H1 (cell line): Measurements from ENCODE around the gene CDCA3. TPM values are rescaled to one million over a fixed set of nuclear protein-coding genes. Genes with fewer than 3 reads are reported as not detected.

Experiments
- CTCF ChIA-PET: fragments of 300-600 bp; sonication (Branson Sonifier 250); formaldehyde crosslinking; loops from one replicate; lab custom pipeline; 2021; ENCODE audit not compliant: partially characterized antibody; lab: Charles Lee
- POLR2A ChIA-PET: fragments of 300-600 bp; sonication (Branson Sonifier 250); formaldehyde crosslinking; loops from one replicate; lab custom pipeline; 2021; ENCODE audit warnings: inconsistent platforms; ENCODE audit not compliant: partially characterized antibody; lab: Charles Lee
- DNase-seq, 2 experiments: peaks; one replicate each; pipeline versions ENCODE4 v3.0.0 to v3.0.0-alpha.2; 2010 to 2022; ENCODE audit warnings: low spot score in 2 of 2, low read depth in 1 of 2, mixed read lengths in 1 of 2
- FAIRE-seq: peaks from 2 replicates; lab custom pipeline; 2011; peaks lifted over from hg19 to GRCh38; lab: Jason Lieb, UNC
- H2AFZ ChIP-seq: 2 replicates; pipeline ENCODE4 v1.8.1; 2012; ENCODE audit warnings: low read length, inconsistent platforms
- H2AK5ac ChIP-seq: 2 replicates; pipeline ENCODE4 v1.6.1; 2013; ENCODE audit warnings: low read depth, low read length
- H2BK120ac ChIP-seq: replicated peaks from 2 replicates; pipeline ENCODE3; 2013; ENCODE audit warnings: low read depth, low read length, inconsistent platforms
- H2BK12ac ChIP-seq: 2 replicates; pipeline ENCODE4 v1.6.1; 2013; ENCODE audit warnings: low read depth, low read length
- H2BK15ac ChIP-seq: 2 replicates; pipeline ENCODE4 v1.6.1; 2013; ENCODE audit warnings: low read length
- H2BK20ac ChIP-seq: 2 replicates; pipeline ENCODE4 v1.6.1; 2013; ENCODE audit warnings: low read length
- H2BK5ac ChIP-seq: 2 replicates; pipeline ENCODE4 v1.6.1; 2013; ENCODE audit warnings: low read depth, low read length
- H3K14ac ChIP-seq: 2 replicates; pipeline ENCODE4 v1.6.1; 2013; ENCODE audit warnings: inconsistent platforms; ENCODE audit not compliant: insufficient read length
- H3K18ac ChIP-seq: 2 replicates; pipeline ENCODE4 v1.6.1; 2013; ENCODE audit warnings: low read length; ENCODE audit errors: extremely low read depth
- H3K23ac ChIP-seq: 2 replicates; pipeline ENCODE4 v1.6.1; 2013; ENCODE audit warnings: inconsistent platforms; ENCODE audit not compliant: insufficient read length
- H3K23me2 ChIP-seq: 2 replicates; pipeline ENCODE4 v1.6.1; 2013; ENCODE audit warnings: low read depth, low read length
- H3K27ac ChIP-seq: 2 replicates; pipeline ENCODE4 v1.6.1; 2011; ENCODE audit warnings: low read depth, low read length, inconsistent platforms
- H3K27me3 ChIP-seq, 4 experiments: replicated peaks in 1 of 4; 1 replicate in 1 of 4; 2 replicates in 3 of 4; pipeline versions ENCODE4 v1.6.1 to v1.8.1; 2011 to 2013; ENCODE audit warnings: low read length in 3 of 4, mild to moderate bottlenecking in 3 of 4, inconsistent platforms in 2 of 4, mixed read lengths in 2 of 4, moderate library complexity in 1 of 4; ENCODE audit not compliant: control insufficient read depth in 3 of 4, insufficient read depth in 3 of 4; ENCODE audit errors: extremely low read depth in 1 of 4
- H3K36me3 ChIP-seq, 4 experiments: 2 replicates each; pipeline versions ENCODE4 v1.6.1 to v1.8.1; 2011 to 2013; ENCODE audit warnings: mild to moderate bottlenecking in 4 of 4, low read length in 3 of 4, moderate library complexity in 2 of 4, control low read depth in 1 of 4, inconsistent platforms in 1 of 4; ENCODE audit not compliant: insufficient read depth in 4 of 4, control insufficient read depth in 2 of 4
- H3K4ac ChIP-seq: replicated peaks from 2 replicates; pipeline ENCODE3; 2013; ENCODE audit warnings: low read length, low read depth, mixed read lengths, inconsistent platforms; ENCODE audit not compliant: insufficient read length
- H3K4me1 ChIP-seq, 4 experiments: replicated peaks in 1 of 4; 1 replicate in 1 of 4; 2 replicates in 3 of 4; pipeline versions ENCODE4 v1.6.1 to v1.8.1; 2011 to 2013; ENCODE audit warnings: low read length in 3 of 4, inconsistent platforms in 2 of 4, mixed read lengths in 1 of 4; ENCODE audit not compliant: insufficient read depth in 4 of 4, control insufficient read depth in 3 of 4
- H3K4me2 ChIP-seq, 2 experiments: 2 replicates each; pipeline versions ENCODE4 v1.6.1 to v1.8.1; 2011 to 2013; ENCODE audit warnings: low read depth in 2 of 2, low read length in 2 of 2, control low read depth in 1 of 2, inconsistent platforms in 1 of 2, mild to moderate bottlenecking in 1 of 2; ENCODE audit not compliant: insufficient read depth in 1 of 2
- H3K4me3 ChIP-seq, 4 experiments: fragments of 200-600, 300-600 bp in 1 of 4; sonication (generic), shearing (Covaris generic), sonication (Bioruptor Twin) in 1 of 4; 2 replicates each; pipeline versions ENCODE4 v1.5.1 to v1.8.1; 2011 to 2016; ENCODE audit warnings: low read length in 4 of 4, low read depth in 3 of 4, control low read depth in 2 of 4, inconsistent platforms in 2 of 4, mild to moderate bottlenecking in 2 of 4, mixed read lengths in 1 of 4, moderate library complexity in 1 of 4; ENCODE audit not compliant: insufficient read depth in 2 of 4; ENCODE audit errors: extremely low read depth in 1 of 4
- H3K56ac ChIP-seq: replicated peaks from 2 replicates; pipeline ENCODE3; 2013; ENCODE audit warnings: low read depth, mild to moderate bottlenecking, mixed read lengths, low read length, inconsistent platforms; ENCODE audit not compliant: insufficient read length
- H3K79me1 ChIP-seq: 2 replicates; pipeline ENCODE4 v1.6.1; 2013; ENCODE audit warnings: low read depth, low read length, control low read depth
- H3K79me2 ChIP-seq, 2 experiments: 2 replicates each; pipeline versions ENCODE4 v1.6.1 to v1.8.1; 2012 to 2013; ENCODE audit warnings: low read length in 2 of 2, mild to moderate bottlenecking in 2 of 2, inconsistent platforms in 1 of 2; ENCODE audit not compliant: insufficient read depth in 2 of 2, control insufficient read depth in 1 of 2
- H3K9ac ChIP-seq, 4 experiments: replicated peaks in 1 of 4; 1 replicate in 1 of 4; 2 replicates in 3 of 4; pipeline versions ENCODE4 v1.6.1 to v1.8.1; 2011 to 2013; ENCODE audit warnings: low read depth in 3 of 4, low read length in 3 of 4, control low read depth in 2 of 4, mild to moderate bottlenecking in 2 of 4, moderate library complexity in 2 of 4, inconsistent platforms in 1 of 4; ENCODE audit errors: extremely low read depth in 1 of 4
- H3K9me3 ChIP-seq, 2 experiments: 2 replicates each; pipeline versions ENCODE4 v1.6.1 to v1.8.1; 2012 to 2013; ENCODE audit warnings: mild to moderate bottlenecking in 2 of 2, moderate library complexity in 2 of 2, control low read depth in 1 of 2, inconsistent platforms in 1 of 2, low read depth in 1 of 2, low read length in 1 of 2, mixed read lengths in 1 of 2; ENCODE audit not compliant: insufficient read depth in 2 of 2
- H4K20me1 ChIP-seq, 2 experiments: replicated peaks in 1 of 2; 2 replicates each; pipeline versions ENCODE3 to v1.8.1; 2011 to 2013; ENCODE audit warnings: inconsistent platforms in 2 of 2, low read length in 2 of 2, mild to moderate bottlenecking in 1 of 2; ENCODE audit not compliant: insufficient read depth in 2 of 2, control insufficient read depth in 1 of 2
- H4K5ac ChIP-seq: 2 replicates; pipeline ENCODE4 v1.6.1; 2013; ENCODE audit warnings: low read length, low read depth, mixed read lengths, inconsistent platforms; ENCODE audit not compliant: insufficient read length
- H4K8ac ChIP-seq: 2 replicates; pipeline ENCODE4 v1.8.0; 2013; ENCODE audit warnings: mild to moderate bottlenecking, moderate library complexity, low read length, inconsistent platforms; ENCODE audit not compliant: insufficient read depth; ENCODE audit errors: extremely low read depth
- H4K91ac ChIP-seq: replicated peaks from 2 replicates; pipeline ENCODE3; 2013; ENCODE audit warnings: low read length, mixed read lengths, inconsistent platforms; ENCODE audit not compliant: insufficient read length
- CHD2 ChIP-seq: IDR thresholded peaks from 2 replicates; pipeline ENCODE4 v1.6.1; 2012; ENCODE audit warnings: low read length, improper control_type of control experiment
- CTBP2 ChIP-seq: IDR thresholded peaks from 2 replicates; pipeline ENCODE4 v1.7.0; 2011; ENCODE audit warnings: borderline replicate concordance, mild to moderate bottlenecking, moderate library complexity, mixed read lengths, low read length; ENCODE audit not compliant: insufficient read depth, insufficient read length
- KDM4A ChIP-seq: IDR thresholded peaks from one replicate; pipeline ENCODE4 v1.7.1; 2012; ENCODE audit warnings: low read depth, mild to moderate bottlenecking, moderate library complexity, low read length, inconsistent platforms; ENCODE audit not compliant: severe bottlenecking
- NRF1 ChIP-seq: IDR thresholded peaks from 2 replicates; pipeline ENCODE4 v1.6.1; 2011; ENCODE audit warnings: mild to moderate bottlenecking, low read depth, low read length, improper control_type of control experiment
- POLR2AphosphoS5 ChIP-seq: IDR thresholded peaks from 2 replicates; pipeline ENCODE4 v1.6.1; 2011; ENCODE audit warnings: low read depth, low read length
- SIN3A ChIP-seq, 2 experiments: IDR thresholded peaks in 1 of 2; conservative IDR thresholded peaks in 1 of 2; 2 replicates each; pipeline ENCODE4 v1.6.1; 2011 to 2012; ENCODE audit warnings: low read length in 2 of 2, improper control_type of control experiment in 1 of 2, low read depth in 1 of 2, mild to moderate bottlenecking in 1 of 2
- SP4 ChIP-seq: IDR thresholded peaks from 2 replicates; pipeline ENCODE4 v1.6.1; 2012; ENCODE audit warnings: low read length, inconsistent platforms
- SRF ChIP-seq: IDR thresholded peaks from 2 replicates; pipeline ENCODE4 v1.6.1; 2011; ENCODE audit warnings: mild to moderate bottlenecking, low read depth, low read length, moderate library complexity
- SUZ12 ChIP-seq: fragments of 200-600 bp; sonication (generic); IDR thresholded peaks from 2 replicates; pipeline ENCODE4 v1.6.1; 2012; ENCODE audit warnings: mild to moderate bottlenecking, inconsistent platforms, low read length, moderate library complexity, mixed read lengths
- WGBS, 2 experiments: shearing (Covaris generic) in 1 of 2; methylation state at CpG; one replicate each; pipeline versions ENCODE4 v1.1.6 to v1.1.7; 2013 to 2015; ENCODE audit warnings: low lambda C conversion rate in 2 of 2, mixed read lengths in 2 of 2, inconsistent platforms in 1 of 2, low coverage in 1 of 2, missing lambda C conversion rate in 1 of 2; ENCODE audit not compliant: insufficient replicate concordance in 2 of 2, insufficient coverage in 1 of 2, insufficient read length in 1 of 2; ENCODE audit errors: extremely low coverage in 1 of 2, missing lambda C conversion rate in 1 of 2; 5-methylcytosine and 5-hydroxymethylcytosine counted together
- polyA plus RNA-seq, 7 experiments: library from polyadenylated mRNA; depleted of rRNA in 3 of 7; stranded (reverse) in 5 of 7; unstranded in 2 of 7; fragments of >200 nt in 5 of 7; fragments of 200-250 nt in 2 of 7; gene quantifications; 1 replicate in 5 of 7; 2 replicates in 1 of 7; 4 replicates in 1 of 7; pipeline versions ENCODE4 v1.2.1 to v1.2.3, GENCODE V29; 2011 to 2013; ENCODE audit warnings: missing spikeins in 2 of 7, mixed read lengths in 2 of 7
- total RNA-seq: library from RNA; stranded (reverse); fragmentation: NEBNext Ultra II Directional; extraction: Animal tissue kit (Norgen Biotek cat#: 25700); gene quantifications from 2 replicates; pipeline ENCODE4 v1.2.1, GENCODE V29; 2021
- TF ChIP-seq, protein P1 (sequence below): IDR thresholded peaks from 2 replicates; pipeline ENCODE4 v1.6.1; 2012; ENCODE audit warnings: inconsistent platforms

The CDCA3 gene
- total and polyA plus RNA-seq, 2 of the 8 experiments (the other 6 are each of a cell fraction or from before 2014, with no cell fraction given) = 47.7 to 71.2 TPM

- peak; percentile 61 to 98 for DNase-seq
- peak overlapping the region; percentile 51 to 79 for H3K4me2 ChIP-seq
- WGBS, 2 experiments = 16% methylated on average over 19 of the region's 19 CpGs; no CpG with 5 or more reads in 1 of the 2 experiments
- no peak overlapping the region; the same call in 1 of the 2 replicates for H2BK20ac ChIP-seq
- no peak overlapping the region for H3K14ac ChIP-seq
- peaks cover 0 to 7% of the 10 kb centered on the region in 2 experiments; a peak in 1 of 4 replicates for H3K79me2 ChIP-seq
- H2BK120ac ChIP-seq = no peak overlapping the region
- H4K91ac ChIP-seq = peak overlapping the region; percentile 82
- peaks cover 8 to 45% (median 29%) of the 10 kb centered on the region in 4 experiments for H3K4me1 ChIP-seq
- CTCF ChIA-PET = interaction anchor here (0.5 to 23.7 kb wide), 35 partner anchors 9 to 975 kb away, joined by 3 to 532 read pairs (median 5); partner anchors contain the start of genes CD4, CDCA3, COPS7A and GNB3
- peak overlapping the region; percentile 27 for H3K4ac ChIP-seq
- H3K9me3 ChIP-seq = no peaks in the 10 kb centered on the region
- no peak overlapping the region for H4K5ac ChIP-seq
- H3K18ac ChIP-seq = peak overlapping the region; percentile 80
- H3K27ac ChIP-seq = no peak overlapping the region
- H2BK15ac ChIP-seq = peak overlapping the region; percentile 6; the same call in 1 of the 2 replicates
- H3K4me3 ChIP-seq = peak overlapping the region; percentile 8 to 53 (median 28); a peak in 7 of 8 replicates
- H2BK5ac ChIP-seq = 0 out of 2 replicates have a peak overlapping the region, but pooled peaks have one; percentile 50
- H2AFZ ChIP-seq = no peak overlapping the region
- no peak overlapping the region for H3K56ac ChIP-seq
- H3K79me1 ChIP-seq = peaks cover 2% of the 10 kb centered on the region
- POLR2A ChIA-PET = interaction anchor here (0.6 to 27.1 kb wide), 17 partner anchors 11 to 291 kb away, joined by 3 to 388 read pairs (median 4); partner anchors contain the start of genes CD4, CDCA3, GAPDH and GNB3
- H4K8ac ChIP-seq = no peak overlapping the region; the same call in 1 of the 2 replicates
- FAIRE-seq = peak; percentile 68
- H4K20me1 ChIP-seq = peaks cover 0 to 4% of the 10 kb centered on the region in 2 experiments
- no peak overlapping the region for H2AK5ac ChIP-seq
- no peak overlapping the region; a peak in 1 of 7 replicates for H3K9ac ChIP-seq
- H3K36me3 ChIP-seq = peaks cover 0 to 2% (median under 1%) of the 10 kb centered on the region in 4 experiments; a peak in 2 of 8 replicates
- peaks cover 0 to 12% (median 8%) of the 10 kb centered on the region in 4 experiments; a peak in 5 of 7 replicates for H3K27me3 ChIP-seq
- H3K23me2 ChIP-seq = peaks cover 28% of the 10 kb centered on the region
- peak overlapping the region; percentile 1; the same call in 1 of the 2 replicates for H2BK12ac ChIP-seq
- H3K23ac ChIP-seq = no peak overlapping the region
- TF ChIP-seq, protein P1, sequence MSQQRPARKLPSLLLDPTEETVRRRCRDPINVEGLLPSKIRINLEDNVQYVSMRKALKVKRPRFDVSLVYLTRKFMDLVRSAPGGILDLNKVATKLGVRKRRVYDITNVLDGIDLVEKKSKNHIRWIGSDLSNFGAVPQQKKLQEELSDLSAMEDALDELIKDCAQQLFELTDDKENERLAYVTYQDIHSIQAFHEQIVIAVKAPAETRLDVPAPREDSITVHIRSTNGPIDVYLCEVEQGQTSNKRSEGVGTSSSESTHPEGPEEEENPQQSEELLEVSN = 0 out of 2 replicates have a peak, but pooled peaks have one; percentile 6
- peak; percentile 80 for TF ChIP-seq CTBP2
- no peak for TF ChIP-seq NRF1
- TF ChIP-seq SUZ12 = no peak
- no peak for TF ChIP-seq POLR2AphosphoS5
- TF ChIP-seq KDM4A = peak; percentile 31
- no peak for TF ChIP-seq SP4
- TF ChIP-seq SRF = no peak
- TF ChIP-seq SIN3A (conservative IDR thresholded peaks at IDR 0.05 in 1 of 2, IDR thresholded peaks at IDR 0.05 in 1 of 2; ENCODE audit: low read depth in 1 of 2, low read length in 2 of 2) = 0 out of 4 replicates have a peak, but pooled peaks of 1 of the 2 experiments have one; percentile 61
- TF ChIP-seq CHD2 = no peak
These were observed 25.5 kb downstream of the CDCA3 start for GRCh38 chr12:6825398-6826124.
